ENCODE data around the gene NR3C2. TPM values are rescaled to one million over a fixed set of nuclear protein-coding genes. Genes with fewer than 3 reads are reported as not detected.

Gene NR3C2
- polyA plus RNA-seq, 3 donors, result 0.09 to 0.27 (median 0.20) TPM

DNA sequence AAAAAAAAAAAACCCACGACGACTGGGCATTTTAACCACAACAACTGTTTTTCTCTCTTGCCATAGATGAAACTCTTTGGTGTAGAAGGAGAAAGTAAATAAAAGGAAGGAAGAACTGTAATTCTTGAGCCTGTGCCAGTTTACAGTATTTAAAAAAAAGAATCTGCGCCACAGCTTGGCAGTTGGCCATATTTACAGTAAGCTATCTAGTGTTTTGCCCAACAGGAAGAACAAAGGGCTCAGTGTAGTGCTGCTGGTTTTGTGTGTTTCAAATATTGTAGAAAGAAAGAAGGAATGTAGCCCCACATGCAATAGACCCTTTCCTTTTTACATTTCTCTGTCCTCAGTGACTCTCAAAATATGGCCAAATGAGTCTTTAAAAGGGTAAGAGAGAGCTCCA is 66.1 kb downstream of the NR3C2 start:
- TF ChIP-seq, protein P1, sequence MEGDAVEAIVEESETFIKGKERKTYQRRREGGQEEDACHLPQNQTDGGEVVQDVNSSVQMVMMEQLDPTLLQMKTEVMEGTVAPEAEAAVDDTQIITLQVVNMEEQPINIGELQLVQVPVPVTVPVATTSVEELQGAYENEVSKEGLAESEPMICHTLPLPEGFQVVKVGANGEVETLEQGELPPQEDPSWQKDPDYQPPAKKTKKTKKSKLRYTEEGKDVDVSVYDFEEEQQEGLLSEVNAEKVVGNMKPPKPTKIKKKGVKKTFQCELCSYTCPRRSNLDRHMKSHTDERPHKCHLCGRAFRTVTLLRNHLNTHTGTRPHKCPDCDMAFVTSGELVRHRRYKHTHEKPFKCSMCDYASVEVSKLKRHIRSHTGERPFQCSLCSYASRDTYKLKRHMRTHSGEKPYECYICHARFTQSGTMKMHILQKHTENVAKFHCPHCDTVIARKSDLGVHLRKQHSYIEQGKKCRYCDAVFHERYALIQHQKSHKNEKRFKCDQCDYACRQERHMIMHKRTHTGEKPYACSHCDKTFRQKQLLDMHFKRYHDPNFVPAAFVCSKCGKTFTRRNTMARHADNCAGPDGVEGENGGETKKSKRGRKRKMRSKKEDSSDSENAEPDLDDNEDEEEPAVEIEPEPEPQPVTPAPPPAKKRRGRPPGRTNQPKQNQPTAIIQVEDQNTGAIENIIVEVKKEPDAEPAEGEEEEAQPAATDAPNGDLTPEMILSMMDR (IDR thresholded peaks at IDR 0.05), result no peak
- H3K27ac Mint-ChIP-seq, result peak overlapping the region; percentile 44 to 84 (median 60)
- Histone ChIP-seq H3K4me1 (ENCODE audit: control insufficient read depth in 1 of 2, insufficient read depth in 2 of 2, low read length in 2 of 2) (peaks cover 21 to 24% of the 10 kb centered on the region in 2 donors), H3K9ac (ENCODE audit: insufficient read depth, low read length, poor library complexity, severe bottlenecking) (peak overlapping the region; percentile 10), H3K36me3 (replicated peaks in 1 of 2; ENCODE audit: control insufficient read depth in 1 of 2, insufficient read depth in 2 of 2, low read length in 2 of 2) (no peaks in the 10 kb centered on the region), H3K4me2 (replicated peaks; ENCODE audit: extremely low read depth, low read length, poor library complexity, severe bottlenecking) (peak overlapping the region; percentile 65), H3K9me3 (replicated peaks in 1 of 2; ENCODE audit: control insufficient read depth in 1 of 2, insufficient read depth in 1 of 2, low read length in 2 of 2) (no peaks in the 10 kb centered on the region), H3K27ac (ENCODE audit: low read depth in 1 of 2, low read length in 2 of 2) (peak overlapping the region in 1 of 2 donors; percentile 74), H4K20me1 (ENCODE audit: insufficient read depth, low read length) (no peaks in the 10 kb centered on the region), H2AFZ (ENCODE audit: insufficient read depth, low read depth, low read length, poor library complexity, severe bottlenecking) (peak overlapping the region; percentile 63), H3K79me2 (ENCODE audit: insufficient read depth, low read length) (no peaks in the 10 kb centered on the region), H3K27me3 (ENCODE audit: control insufficient read depth in 2 of 2, insufficient read depth in 2 of 2, low read length in 2 of 2) (no peaks in the 10 kb centered on the region), H3K4me3 (replicated peaks in 1 of 3; ENCODE audit: low read depth in 2 of 3, low read length in 3 of 3) (peak overlapping the region in 1 of 3 experiments; percentile 59)
- H3K36me3 Mint-ChIP-seq, result no peaks in the 10 kb centered on the region
- H3K27me3 Mint-ChIP-seq (ENCODE audit: low read depth in 3 of 3), result no peaks in the 10 kb centered on the region
- no CpG with 5 or more reads among the region's 3 CpGs for WGBS (ENCODE audit: insufficient coverage)
- peak; percentile 12 to 26 (median 17) for DNase-seq
- peaks cover 0 to 3% (median 0%) of the 10 kb centered on the region in 7 donors for H3K9me3 Mint-ChIP-seq
- peaks cover 24% of the 10 kb centered on the region for H3K4me1 Mint-ChIP-seq
- intact Hi-C loops (cut with micrococcal nuclease), result no loop called here
- H3K4me3 Mint-ChIP-seq, result peak overlapping the region in 1 of 2 donors; percentile 80

DNA sequence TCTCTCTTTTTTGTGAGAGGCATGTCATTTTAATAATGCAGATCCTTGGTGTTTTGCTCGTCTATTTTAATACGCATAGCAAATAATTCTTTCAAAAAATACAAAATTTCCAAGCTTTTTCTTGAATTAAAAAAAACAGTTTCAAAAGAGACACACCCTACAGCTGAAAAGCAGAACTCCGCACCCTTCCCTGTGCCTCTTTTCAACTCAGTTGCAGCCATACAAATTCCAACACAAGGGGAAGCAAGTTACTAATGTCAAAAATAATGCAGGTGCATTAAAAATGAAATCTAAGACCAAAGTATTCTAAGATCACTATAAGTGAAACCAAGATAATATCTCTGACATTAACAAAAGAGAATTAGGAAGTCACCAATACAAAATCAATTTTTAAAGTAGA is 66.6 kb downstream of the NR3C2 start:
- DNase-seq, result peak in 2 of 3 donors; percentile 9 to 12
- H3K27ac ChIP-seq (ENCODE audit: low read depth in 1 of 2, low read length in 2 of 2), result peak overlapping the region in 1 of 2 donors; percentile 74
- H3K9me3 ChIP-seq (replicated peaks in 1 of 2; ENCODE audit: control insufficient read depth in 1 of 2, insufficient read depth in 1 of 2, low read length in 2 of 2), result no peaks in the 10 kb centered on the region
- H3K4me1 ChIP-seq (ENCODE audit: control insufficient read depth in 1 of 2, insufficient read depth in 2 of 2, low read length in 2 of 2), result peaks cover 20 to 23% of the 10 kb centered on the region in 2 donors
- no peak overlapping the region for H2AFZ ChIP-seq (ENCODE audit: insufficient read depth, low read depth, low read length, poor library complexity, severe bottlenecking)
- Mint-ChIP-seq H3K36me3 (no peaks in the 10 kb centered on the region), H3K4me1 (peaks cover 24% of the 10 kb centered on the region), H3K27ac (peak overlapping the region in 3 of 7 donors; percentile 44 to 70 (median 60)), H3K4me3 (peak overlapping the region in 1 of 2 donors; percentile 80), H3K9me3 (peaks cover 0 to 3% (median 0%) of the 10 kb centered on the region in 7 donors), H3K27me3 (ENCODE audit: low read depth in 3 of 3) (no peaks in the 10 kb centered on the region)
- no peaks in the 10 kb centered on the region for H4K20me1 ChIP-seq (ENCODE audit: insufficient read depth, low read length)
- H3K79me2 ChIP-seq (ENCODE audit: insufficient read depth, low read length), result no peaks in the 10 kb centered on the region
- no peaks in the 10 kb centered on the region for H3K27me3 ChIP-seq (ENCODE audit: control insufficient read depth in 2 of 2, insufficient read depth in 2 of 2, low read length in 2 of 2)
- WGBS (ENCODE audit: insufficient coverage), result 0% methylated on average over 1 of the region's 3 CpGs
- H3K4me2 ChIP-seq (replicated peaks; ENCODE audit: extremely low read depth, low read length, poor library complexity, severe bottlenecking), result peak overlapping the region; percentile 65
- H3K9ac ChIP-seq (ENCODE audit: insufficient read depth, low read length, poor library complexity, severe bottlenecking), result no peak overlapping the region
- TF ChIP-seq, protein P1 (IDR thresholded peaks at IDR 0.05), result no peak
- H3K36me3 ChIP-seq (replicated peaks in 1 of 2; ENCODE audit: control insufficient read depth in 1 of 2, insufficient read depth in 2 of 2, low read length in 2 of 2), result no peaks in the 10 kb centered on the region
- peak overlapping the region in 1 of 3 experiments; percentile 59 for H3K4me3 ChIP-seq (replicated peaks in 1 of 3; ENCODE audit: low read depth in 2 of 3, low read length in 3 of 3)
- intact Hi-C loops (cut with micrococcal nuclease), result no loop called here
